ENCODE data around the gene MBTD1. TPM values are rescaled to one million over a fixed set of nuclear protein-coding genes. Genes with fewer than 3 reads are reported as not detected.

The MBTD1 gene
- total and polyA plus RNA-seq, 7 experiments from 2014 or later = 7.0 to 35.8 (median 27.3) TPM

DNA sequence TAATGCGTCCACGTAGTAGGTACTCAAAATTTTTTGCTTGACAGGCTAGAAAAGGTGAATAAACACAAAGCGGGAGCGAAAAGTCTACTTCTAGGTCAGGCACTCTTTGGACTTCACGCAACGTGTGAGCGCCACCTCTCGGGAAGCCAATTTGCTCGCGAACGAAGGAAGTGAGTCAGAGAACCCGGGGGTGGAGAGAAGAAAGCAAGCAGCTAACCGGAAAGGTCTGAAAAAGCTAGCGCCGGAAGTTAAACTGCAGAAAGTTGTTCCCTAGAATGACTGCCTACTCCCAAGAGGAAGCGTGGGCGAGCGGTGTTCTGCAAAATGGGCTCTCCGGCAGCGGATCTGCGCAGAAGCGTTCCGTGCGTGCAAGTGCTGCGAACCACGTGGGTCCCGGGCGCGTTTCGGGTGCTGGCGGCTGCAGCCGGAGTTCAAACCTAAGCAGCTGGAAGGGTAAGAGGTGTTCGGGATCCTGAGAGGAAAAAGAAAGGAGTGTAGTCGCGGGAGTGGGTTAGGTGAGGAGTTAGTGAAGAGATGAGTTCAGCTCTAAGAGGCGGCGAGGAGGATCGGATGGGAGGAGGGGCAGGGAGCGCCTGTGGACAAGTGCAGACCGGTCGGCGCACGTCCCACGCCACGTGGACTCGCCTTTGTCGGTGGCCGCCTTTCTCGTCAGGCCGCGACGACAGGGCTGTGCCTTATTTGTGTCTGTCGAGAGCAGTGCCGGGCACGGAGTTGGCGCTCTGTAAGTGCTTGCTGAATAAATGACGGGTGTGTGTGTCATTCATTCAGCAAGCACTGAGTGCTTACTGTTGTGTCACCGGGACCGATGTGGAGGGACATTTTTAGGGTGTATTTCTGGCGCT lies 106.4 kb downstream of the MBTD1 start, which contains the start of gene NME1:
TSS of gene NME1 (plus strand) at position 350 of the 863 bp plus-strand sequence. CDS start 2,096 bp downstream, outside the sequence.
- Mint-ChIP-seq H3K27ac (no peak within 1 kb of the TSS), H3K4me1 (peaks cover 0 to 15% (median 6%) of the 10 kb centered on the region in 7 donors), H3K36me3 (peaks cover 0 to 12% (median 4%) of the 10 kb centered on the region in 5 donors), H3K27me3 (no peaks in the 10 kb centered on the region), H3K9me3 (no peaks in the 10 kb centered on the region), H3K4me3 (no peak within 1 kb of the TSS)
- Histone ChIP-seq H3K36me3 (ENCODE audit: control insufficient read depth in 2 of 3, insufficient read depth in 3 of 3, low read length in 3 of 3) (peaks cover 0 to 11% (median 0%) of the 10 kb centered on the region in 3 experiments), H3K4me3 (ENCODE audit: low read length) (peak within 1 kb of the TSS; percentile 78), H3K9me3 (ENCODE audit: control insufficient read depth in 2 of 3, low read length in 3 of 3) (no peaks in the 10 kb centered on the region), H3K27ac (ENCODE audit: low read depth, low read length) (peak within 1 kb of the TSS; percentile 75), H3K27me3 (ENCODE audit: control insufficient read depth in 2 of 2, insufficient read depth in 2 of 2, low read length in 2 of 2) (no peaks in the 10 kb centered on the region), H3K4me1 (ENCODE audit: control insufficient read depth in 2 of 2, insufficient read depth in 2 of 2, low read length in 2 of 2) (peaks cover 15% of the 10 kb centered on the region in 2 donors)
- ChIA-PET CTCF (interaction anchor here (0.6 to 3.4 kb wide), 15 partner anchors 11 to 300 kb away, joined by 3 to 68 read pairs (median 3); partner anchors contain the start of genes SPAG9 and TOB1), POLR2A (interaction anchor here (0.5 to 2.0 kb wide), 15 partner anchors 9 to 287 kb away, joined by 3 to 26 read pairs (median 4); partner anchors contain the start of genes MBTD1, NME2, SPAG9 and TOB1)
- DNase-seq (peak; percentile 94 to 99 (median 98)), ATAC-seq (peak; percentile 97)
- intact Hi-C loops (cut with micrococcal nuclease) = loop anchor here (1.0 to 10.0 kb wide), 18 partner anchors 13 to 609 kb away; partner anchors contain the start of genes MBTD1 (in 2 of the 2), NME2 (in 2 of the 2), UTP18 (in 2 of the 2) and ANKRD40 (in 1 of the 2)

GRCh38 chr17:51152766-51153209 lies 107.1 kb downstream of the MBTD1 start:
- no peak overlapping the region for H3K4me3 Mint-ChIP-seq
- peaks cover 0 to 15% (median 6%) of the 10 kb centered on the region in 7 donors for H3K4me1 Mint-ChIP-seq
- H3K27ac ChIP-seq (ENCODE audit: low read depth, low read length) = peak overlapping the region; percentile 75
- peaks cover 0 to 12% (median 4%) of the 10 kb centered on the region in 5 donors for H3K36me3 Mint-ChIP-seq
- H3K27ac Mint-ChIP-seq = no peak overlapping the region
- H3K36me3 ChIP-seq (ENCODE audit: control insufficient read depth in 2 of 3, insufficient read depth in 3 of 3, low read length in 3 of 3) = peaks cover 0 to 9% (median 0%) of the 10 kb centered on the region in 3 experiments
- H3K27me3 Mint-ChIP-seq = no peaks in the 10 kb centered on the region
- H3K9me3 Mint-ChIP-seq = no peaks in the 10 kb centered on the region
- peak overlapping the region; percentile 8 for H3K4me3 ChIP-seq (ENCODE audit: low read length)
- H3K4me1 ChIP-seq (ENCODE audit: control insufficient read depth in 2 of 2, insufficient read depth in 2 of 2, low read length in 2 of 2) = peaks cover 15% of the 10 kb centered on the region in 2 donors
- no peak for ATAC-seq
- ChIA-PET CTCF (interaction anchor here (0.5 to 3.4 kb wide), 12 partner anchors 10 to 301 kb away, joined by 3 to 68 read pairs (median 3); no protein-coding TSS in a partner anchor), POLR2A (interaction anchor here (0.7 to 2.0 kb wide), 12 partner anchors 10 to 287 kb away, joined by 3 to 26 read pairs (median 6); partner anchors contain the start of genes NME2, SPAG9 and TOB1)
- no peak for DNase-seq
- no peaks in the 10 kb centered on the region for H3K27me3 ChIP-seq (ENCODE audit: control insufficient read depth in 2 of 2, insufficient read depth in 2 of 2, low read length in 2 of 2)
- H3K9me3 ChIP-seq (ENCODE audit: control insufficient read depth in 2 of 3, low read length in 3 of 3) = no peaks in the 10 kb centered on the region
- intact Hi-C loops (cut with micrococcal nuclease) = loop anchor here (1.0 to 10.0 kb wide), 18 partner anchors 14 to 608 kb away; partner anchors contain the start of genes MBTD1 (in 2 of the 2), NME2 (in 2 of the 2), UTP18 (in 2 of the 2) and ANKRD40 (in 1 of the 2)

- H3K27ac Mint-ChIP-seq = no peak overlapping the region
- H3K4me3 Mint-ChIP-seq = no peak overlapping the region
- H3K4me1 Mint-ChIP-seq = peaks cover 0 to 9% (median 5%) of the 10 kb centered on the region in 7 donors
- H3K9me3 ChIP-seq (ENCODE audit: control insufficient read depth in 2 of 3, low read length in 3 of 3) = no peaks in the 10 kb centered on the region
- no peaks in the 10 kb centered on the region for H3K27me3 ChIP-seq (ENCODE audit: control insufficient read depth in 2 of 2, insufficient read depth in 2 of 2, low read length in 2 of 2)
- H3K4me1 ChIP-seq (ENCODE audit: control insufficient read depth in 2 of 2, insufficient read depth in 2 of 2, low read length in 2 of 2) = peaks cover 15% of the 10 kb centered on the region in 2 donors
- peaks cover 0 to 4% (median 0%) of the 10 kb centered on the region in 5 donors for H3K36me3 Mint-ChIP-seq
- ChIA-PET CTCF (interaction anchor here (3.4 kb wide), 1 partner anchor 151 kb away, joined by 68 read pairs; no protein-coding TSS in a partner anchor), POLR2A (no interaction called here)
- DNase-seq (no peak), ATAC-seq (no peak)
- H3K4me3 ChIP-seq (ENCODE audit: low read length) = no peak overlapping the region
- H3K27me3 Mint-ChIP-seq = no peaks in the 10 kb centered on the region
- H3K36me3 ChIP-seq (ENCODE audit: control insufficient read depth in 2 of 3, insufficient read depth in 3 of 3, low read length in 3 of 3) = no peaks in the 10 kb centered on the region
- intact Hi-C loops (cut with micrococcal nuclease) = loop anchor here in 1 of 2 donors (5.0 to 10.0 kb wide), 3 partner anchors 299 to 606 kb away; partner anchors contain the start of genes ANKRD40 and SPATA20
- no peaks in the 10 kb centered on the region for H3K9me3 Mint-ChIP-seq
- no peak overlapping the region for H3K27ac ChIP-seq (ENCODE audit: low read depth, low read length)
Observed at GRCh38 chr17:51150932-51151331, 108.9 kb downstream of the MBTD1 start.

DNA sequence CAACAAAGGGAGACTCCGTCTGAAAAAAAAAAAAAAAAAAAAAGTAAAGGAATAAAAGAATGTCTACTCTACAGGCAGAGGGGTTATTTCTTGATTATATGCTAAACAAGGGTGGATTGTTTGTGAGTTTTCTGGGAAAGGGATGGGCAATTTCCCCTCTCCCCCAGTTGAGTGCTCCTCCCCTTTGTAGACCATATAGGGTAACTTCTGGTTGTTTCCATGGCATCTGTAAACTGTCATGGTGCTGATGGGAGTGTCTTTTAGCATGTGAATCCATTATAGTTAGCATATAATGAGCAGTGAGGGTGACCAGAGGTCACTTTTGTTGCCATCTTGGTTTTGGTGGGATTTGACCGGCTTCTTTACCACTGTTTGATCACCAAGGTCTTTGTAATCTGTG lies 110.7 kb downstream of the MBTD1 start:
- no peak overlapping the region for H3K27ac Mint-ChIP-seq
- CTCF ChIA-PET = no interaction called here
- POLR2A ChIA-PET = no interaction called here

GRCh38 chr17:51147650-51148049 lies 112.2 kb downstream of the MBTD1 start:
- Mint-ChIP-seq H3K27me3 (no peaks in the 10 kb centered on the region), H3K4me3 (no peak overlapping the region), H3K36me3 (no peaks in the 10 kb centered on the region), H3K4me1 (peaks cover 0 to 4% (median 0%) of the 10 kb centered on the region in 7 donors), H3K9me3 (no peaks in the 10 kb centered on the region), H3K27ac (peak overlapping the region in 1 of 9 donors; percentile 6)
- intact Hi-C loops (cut with micrococcal nuclease) = no loop called here
- DNase-seq = no peak
- Histone ChIP-seq H3K9me3 (ENCODE audit: control insufficient read depth in 2 of 3, low read length in 3 of 3) (no peaks in the 10 kb centered on the region), H3K4me1 (ENCODE audit: control insufficient read depth in 2 of 2, insufficient read depth in 2 of 2, low read length in 2 of 2) (peaks cover 1 to 3% of the 10 kb centered on the region in 2 donors), H3K4me3 (ENCODE audit: low read length) (no peak overlapping the region), H3K27ac (ENCODE audit: low read depth, low read length) (no peak overlapping the region), H3K36me3 (ENCODE audit: control insufficient read depth in 2 of 3, insufficient read depth in 3 of 3, low read length in 3 of 3) (no peaks in the 10 kb centered on the region), H3K27me3 (ENCODE audit: control insufficient read depth in 2 of 2, insufficient read depth in 2 of 2, low read length in 2 of 2) (no peaks in the 10 kb centered on the region)
- POLR2A ChIA-PET = no interaction called here
- no peak for ATAC-seq
- CTCF ChIA-PET = no interaction called here

More for the DNA sequence above, 110.7 kb downstream of the MBTD1 start:
- ATAC-seq = no peak
- intact Hi-C loops (cut with micrococcal nuclease) = no loop called here
- no peak for DNase-seq
- Histone ChIP-seq H3K4me1 (ENCODE audit: control insufficient read depth in 2 of 2, insufficient read depth in 2 of 2, low read length in 2 of 2) (peaks cover 8 to 10% of the 10 kb centered on the region in 2 donors), H3K9me3 (ENCODE audit: control insufficient read depth in 2 of 3, low read length in 3 of 3) (no peaks in the 10 kb centered on the region), H3K27me3 (ENCODE audit: control insufficient read depth in 2 of 2, insufficient read depth in 2 of 2, low read length in 2 of 2) (no peaks in the 10 kb centered on the region), H3K4me3 (ENCODE audit: low read length) (no peak overlapping the region), H3K27ac (ENCODE audit: low read depth, low read length) (no peak overlapping the region), H3K36me3 (ENCODE audit: control insufficient read depth in 2 of 3, insufficient read depth in 3 of 3, low read length in 3 of 3) (no peaks in the 10 kb centered on the region)
- Mint-ChIP-seq H3K4me1 (peaks cover 0 to 4% (median 0%) of the 10 kb centered on the region in 7 donors), H3K9me3 (no peaks in the 10 kb centered on the region), H3K36me3 (no peaks in the 10 kb centered on the region), H3K27me3 (no peaks in the 10 kb centered on the region), H3K4me3 (no peak overlapping the region)

- Mint-ChIP-seq H3K4me1 (peaks cover 0 to 4% (median 0%) of the 10 kb centered on the region in 7 donors), H3K9me3 (no peaks in the 10 kb centered on the region), H3K27me3 (no peaks in the 10 kb centered on the region), H3K27ac (no peak overlapping the region), H3K36me3 (peaks cover 0 to 4% (median 0%) of the 10 kb centered on the region in 5 donors), H3K4me3 (no peak overlapping the region)
- DNase-seq = no peak
- intact Hi-C loops (cut with micrococcal nuclease) = no loop called here
- Histone ChIP-seq H3K4me1 (ENCODE audit: control insufficient read depth in 2 of 2, insufficient read depth in 2 of 2, low read length in 2 of 2) (no peaks in the 10 kb centered on the region), H3K9me3 (ENCODE audit: control insufficient read depth in 2 of 3, low read length in 3 of 3) (no peaks in the 10 kb centered on the region), H3K27me3 (ENCODE audit: control insufficient read depth in 2 of 2, insufficient read depth in 2 of 2, low read length in 2 of 2) (no peaks in the 10 kb centered on the region), H3K27ac (ENCODE audit: low read depth, low read length) (no peak overlapping the region), H3K36me3 (ENCODE audit: control insufficient read depth in 2 of 3, insufficient read depth in 3 of 3, low read length in 3 of 3) (no peaks in the 10 kb centered on the region), H3K4me3 (ENCODE audit: low read length) (no peak overlapping the region)
- ATAC-seq = no peak
- CTCF ChIA-PET = no interaction called here
- POLR2A ChIA-PET = no interaction called here
Observed at GRCh38 chr17:51144266-51145022, 115.4 kb downstream of the MBTD1 start.
